ENCODE data around the gene MID1.

The MID1 gene

GRCh38 chrX:10554612-10555270, 65.6 kb downstream of the MID1 start:
- Histone ChIP-seq H3K4me3 (ENCODE audit: low read depth, low read length) (no peak overlapping the region), H3K36me3 (ENCODE audit: control insufficient read depth in 2 of 2, insufficient read depth in 1 of 2, low read length in 2 of 2) (peaks cover 0 to 20% of the 10 kb centered on the region in 2 experiments; a peak in 1 of 3 replicates), H3K4me1 (ENCODE audit: control insufficient read depth, insufficient read depth, low read length) (no peaks in the 10 kb centered on the region), H3K9me3 (ENCODE audit: control insufficient read depth, insufficient read depth, low read depth, low read length) (no peaks in the 10 kb centered on the region), H3K27ac (ENCODE audit: extremely low read depth, low read depth, low read length) (no peak overlapping the region)
- ChIA-PET CTCF (no interaction called here), POLR2A (no interaction called here)
- no peak for TF ChIP-seq ZNF561 (tag by site-specific recombination; IDR thresholded peaks at IDR 0.05; ENCODE audit: borderline replicate concordance)
- no peak for TF ChIP-seq ZBTB21 (tag by site-specific recombination; IDR thresholded peaks at IDR 0.05)
- TF ChIP-seq ZNF610 (tag by site-specific recombination; IDR thresholded peaks at IDR 0.05; ENCODE audit: borderline replicate concordance) = no peak
- no peak for TF ChIP-seq ZNF302 (tag by site-specific recombination; IDR thresholded peaks at IDR 0.05; ENCODE audit: low read depth)

GRCh38 chrX:10549280-10549679, 71.1 kb downstream of the MID1 start:
- Histone ChIP-seq H3K27ac (ENCODE audit: extremely low read depth, low read depth, low read length) (no peak overlapping the region), H3K4me1 (ENCODE audit: control insufficient read depth, insufficient read depth, low read length) (no peaks in the 10 kb centered on the region), H3K9me3 (ENCODE audit: control insufficient read depth, insufficient read depth, low read depth, low read length) (no peaks in the 10 kb centered on the region), H3K4me3 (ENCODE audit: low read depth, low read length) (no peak overlapping the region), H3K36me3 (ENCODE audit: control insufficient read depth in 2 of 2, insufficient read depth in 1 of 2, low read length in 2 of 2) (peaks cover 0 to 12% of the 10 kb centered on the region in 2 experiments; a peak in 1 of 3 replicates)
- TF ChIP-seq FEZF1 (tag by site-specific recombination; IDR thresholded peaks at IDR 0.05) (peak; percentile 74), TCF7L2 (IDR thresholded peaks at IDR 0.05; ENCODE audit: borderline replicate concordance, low read depth, low read length) (no peak), ZNF621 (tag by site-specific recombination; IDR thresholded peaks at IDR 0.05) (no peak)
- POLR2A ChIA-PET = no interaction called here
- CTCF ChIA-PET = no interaction called here

GRCh38 chrX:10548688-10549087, 71.7 kb downstream of the MID1 start:
- ChIA-PET POLR2A (no interaction called here), CTCF (no interaction called here)
- H3K36me3 ChIP-seq (ENCODE audit: control insufficient read depth in 2 of 2, insufficient read depth in 1 of 2, low read length in 2 of 2) = peaks cover 0 to 12% of the 10 kb centered on the region in 2 experiments; a peak in 1 of 3 replicates
- no peaks in the 10 kb centered on the region for H3K4me1 ChIP-seq (ENCODE audit: control insufficient read depth, insufficient read depth, low read length)
- no peak overlapping the region for H3K27ac ChIP-seq (ENCODE audit: extremely low read depth, low read depth, low read length)
- no peak overlapping the region for H3K4me3 ChIP-seq (ENCODE audit: low read depth, low read length)
- H3K9me3 ChIP-seq (ENCODE audit: control insufficient read depth, insufficient read depth, low read depth, low read length) = no peaks in the 10 kb centered on the region
- no peak for TF ChIP-seq ZNF184 (tag by site-specific recombination; IDR thresholded peaks at IDR 0.05)
- TF ChIP-seq SCRT1 (tag by site-specific recombination; IDR thresholded peaks at IDR 0.05; ENCODE audit: borderline replicate concordance) = no peak
- TF ChIP-seq ZNF416 (tag by site-specific recombination; IDR thresholded peaks at IDR 0.05) = no peak
- TF ChIP-seq ZNF629 (tag by site-specific recombination; IDR thresholded peaks at IDR 0.05) = no peak
- no peak for TF ChIP-seq ZBTB17 (tag by site-specific recombination; IDR thresholded peaks at IDR 0.05)
- TF ChIP-seq KLF16 (tag by site-specific recombination; IDR thresholded peaks at IDR 0.05) = no peak
- no peak for TF ChIP-seq ZNF544 (tag by site-specific recombination; IDR thresholded peaks at IDR 0.05)
- TF ChIP-seq ZNF16 (tag by site-specific recombination; IDR thresholded peaks at IDR 0.05; ENCODE audit: low read depth) = no peak
- TF ChIP-seq KLF8 (tag by site-specific recombination; IDR thresholded peaks at IDR 0.05) = no peak

GRCh38 chrX:10545882-10546281, 74.5 kb downstream of the MID1 start:
- Histone ChIP-seq H3K36me3 (ENCODE audit: control insufficient read depth in 2 of 2, insufficient read depth in 1 of 2, low read length in 2 of 2) (peaks cover 0 to 10% of the 10 kb centered on the region in 2 experiments; a peak in 1 of 3 replicates), H3K27ac (ENCODE audit: extremely low read depth, low read depth, low read length) (no peak overlapping the region), H3K9me3 (ENCODE audit: control insufficient read depth, insufficient read depth, low read depth, low read length) (no peaks in the 10 kb centered on the region), H3K4me1 (ENCODE audit: control insufficient read depth, insufficient read depth, low read length) (no peaks in the 10 kb centered on the region), H3K4me3 (ENCODE audit: low read depth, low read length) (no peak overlapping the region)
- ChIA-PET POLR2A (no interaction called here), CTCF (interaction anchor here (0.6 kb wide), 2 partner anchors 356 to 1088 kb away, joined by 3 to 4 read pairs; no protein-coding TSS in a partner anchor)
- TF ChIP-seq ZNF792 (tag by site-specific recombination; IDR thresholded peaks at IDR 0.05) = no peak
- TF ChIP-seq ZNF660 (tag by site-specific recombination; IDR thresholded peaks at IDR 0.05) = no peak
- TF ChIP-seq GLIS1 (tag by site-specific recombination; IDR thresholded peaks at IDR 0.05) = no peak
- TF ChIP-seq ZNF157 (tag by site-specific recombination; IDR thresholded peaks at IDR 0.05) = no peak
- TF ChIP-seq YY2 (tag by site-specific recombination; IDR thresholded peaks at IDR 0.05) = no peak
- TF ChIP-seq ZNF549 (tag by site-specific recombination; IDR thresholded peaks at IDR 0.05) = no peak
- no peak for TF ChIP-seq ZNF571 (tag by site-specific recombination; IDR thresholded peaks at IDR 0.05)
- no peak for TF ChIP-seq ZFP37 (tag by site-specific recombination; IDR thresholded peaks at IDR 0.05)
- no peak for TF ChIP-seq ZNF791 (tag by site-specific recombination; IDR thresholded peaks at IDR 0.05)
- no peak for TF ChIP-seq ZFP41 (tag by site-specific recombination; IDR thresholded peaks at IDR 0.05; ENCODE audit: borderline replicate concordance)
- TF ChIP-seq ZNF394 (tag by site-specific recombination; IDR thresholded peaks at IDR 0.05; ENCODE audit: borderline replicate concordance) = no peak
- no peak for TF ChIP-seq ZBTB8A (tag by site-specific recombination; IDR thresholded peaks at IDR 0.05)
- TF ChIP-seq GLIS2 (tag by site-specific recombination; IDR thresholded peaks at IDR 0.05) = no peak
- no peak for TF ChIP-seq ZNF18 (tag by site-specific recombination; IDR thresholded peaks at IDR 0.05)
